Measurements from ENCODE around the gene LZTS3.
A peak's percentile ranks its signal among the peaks of the same experiment; 100 is the strongest.
"Not testable (repeated sequence)": the region's sequence is repeated elsewhere in the genome, so short reads cannot be mapped to it uniquely, and the experiment has no call there.

Gene LZTS3

GRCh38 chr20:3192226-3193015 is 19.1 kb upstream of the LZTS3 start:
- DNase-seq, result no peak

GRCh38 chr20:3190681-3191111 is 17.3 kb upstream of the LZTS3 start:
- no peak for DNase-seq

- no peak for DNase-seq
Measured at GRCh38 chr20:3189561-3190131, 16.3 kb upstream of the LZTS3 start.

GRCh38 chr20:3188823-3189413 is 15.6 kb upstream of the LZTS3 start:
- no peak for DNase-seq

- DNase-seq, result not testable (repeated sequence)
Measured at GRCh38 chr20:3187861-3188260, 14.5 kb upstream of the LZTS3 start.

GRCh38 chr20:3183896-3184612 is 10.7 kb upstream of the LZTS3 start:
- DNase-seq, result no peak

GRCh38 chr20:3182429-3182828 is 9.1 kb upstream of the LZTS3 start:
- not testable (repeated sequence) for DNase-seq

- DNase-seq, result no peak
Measured at GRCh38 chr20:3181270-3181669, 7.9 kb upstream of the LZTS3 start.

GRCh38 chr20:3180319-3180718 is 7.0 kb upstream of the LZTS3 start:
- no peak for DNase-seq

- no peak for DNase-seq
Measured at GRCh38 chr20:3177746-3178485, 4.6 kb upstream of the LZTS3 start.

- no peak for DNase-seq
Measured at GRCh38 chr20:3175270-3175669, 1.9 kb upstream of the LZTS3 start.

- peak; percentile 15 for DNase-seq
Measured at GRCh38 chr20:3174442-3175261, 1.3 kb upstream of the LZTS3 start.

- DNase-seq, result peak; percentile 86
Measured at GRCh38 chr20:3173610-3174441, 477 bp upstream of the LZTS3 start.

- DNase-seq, result no peak
Measured at GRCh38 chr20:3172126-3172932, 1.0 kb downstream of the LZTS3 start.

- no peak for DNase-seq
Measured at GRCh38 chr20:3171391-3172125, 1.8 kb downstream of the LZTS3 start.

- no peak for DNase-seq
Measured at GRCh38 chr20:3168829-3169590, 4.3 kb downstream of the LZTS3 start.

- DNase-seq, result no peak
Measured at GRCh38 chr20:3168079-3168828, 5.1 kb downstream of the LZTS3 start.

GRCh38 chr20:3167738-3168078 is 5.6 kb downstream of the LZTS3 start:
- DNase-seq, result no peak

Measured in EL (cell line).